ENCODE data around the gene SERPINB5. TPM values are rescaled to one million over a fixed set of nuclear protein-coding genes. Genes with fewer than 3 reads are reported as not detected.

The SERPINB5 gene
- total RNA-seq, 4 donors from 2014 or later = 298 to 404 (median 337) TPM

DNA sequence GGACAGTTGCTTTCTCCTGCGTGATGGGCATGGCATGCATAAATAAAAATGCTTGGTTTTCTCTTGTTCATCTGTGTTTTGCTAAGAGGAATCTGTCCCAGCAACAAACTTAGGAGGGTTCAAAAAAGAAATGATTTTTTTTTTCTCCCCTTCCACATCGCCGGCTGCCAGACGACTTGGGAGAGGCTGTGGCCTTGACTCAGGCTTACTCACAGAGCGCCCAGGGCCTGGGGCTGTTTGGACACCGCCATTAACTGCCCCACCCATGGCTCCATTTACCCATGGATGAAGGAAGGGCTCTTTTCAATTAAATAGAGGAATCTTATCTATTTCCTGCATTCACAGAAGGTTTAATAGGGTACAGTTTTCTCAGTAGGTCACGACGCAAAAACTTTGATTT is 22.3 kb upstream of the SERPINB5 start:
- WGBS, 2 donors = 53 to 62% methylated on average over 8 of the region's 8 CpGs
- DNase-seq (ENCODE audit: low spot score in 2 of 2) = no peak
- no peak overlapping the region for H3K4me3 ChIP-seq (ENCODE audit: low read depth, poor library complexity, severe bottlenecking)
- intact Hi-C loops (cut with DNase I; ENCODE audit: low total_unique reads) = no loop called here
- TF ChIP-seq POLR2A (IDR thresholded peaks at IDR 0.05) (no peak), CTCF (IDR thresholded peaks at IDR 0.05) (no peak)

DNA sequence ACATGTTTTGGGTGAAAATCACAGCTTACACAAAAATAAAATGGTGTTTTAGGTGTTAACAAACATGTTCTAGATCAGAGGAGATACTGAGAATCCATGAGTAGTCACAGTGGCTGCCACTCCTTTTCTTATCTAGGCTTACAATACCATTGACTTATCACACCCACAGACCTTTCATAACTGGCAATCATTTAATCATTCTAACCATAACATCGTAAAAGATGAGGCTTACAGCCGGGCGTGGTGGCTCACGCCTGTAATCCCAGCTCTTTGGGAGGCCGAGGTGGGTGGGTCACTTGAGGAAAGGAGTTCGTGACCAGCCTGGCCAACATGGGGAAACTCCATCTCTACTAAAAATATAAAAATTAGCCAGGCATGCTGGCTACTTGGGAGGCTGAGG is 18.8 kb upstream of the SERPINB5 start:
- no peak overlapping the region for H3K4me3 ChIP-seq (ENCODE audit: low read depth, poor library complexity, severe bottlenecking)
- intact Hi-C loops (cut with DNase I; ENCODE audit: low total_unique reads) = no loop called here
- no peak for TF ChIP-seq POLR2A (IDR thresholded peaks at IDR 0.05)
- TF ChIP-seq CTCF (IDR thresholded peaks at IDR 0.05) = no peak
- no peak for DNase-seq (ENCODE audit: low spot score in 2 of 2)
- 52 to 56% methylated on average over 6 of the region's 6 CpGs for WGBS, 2 donors

DNA sequence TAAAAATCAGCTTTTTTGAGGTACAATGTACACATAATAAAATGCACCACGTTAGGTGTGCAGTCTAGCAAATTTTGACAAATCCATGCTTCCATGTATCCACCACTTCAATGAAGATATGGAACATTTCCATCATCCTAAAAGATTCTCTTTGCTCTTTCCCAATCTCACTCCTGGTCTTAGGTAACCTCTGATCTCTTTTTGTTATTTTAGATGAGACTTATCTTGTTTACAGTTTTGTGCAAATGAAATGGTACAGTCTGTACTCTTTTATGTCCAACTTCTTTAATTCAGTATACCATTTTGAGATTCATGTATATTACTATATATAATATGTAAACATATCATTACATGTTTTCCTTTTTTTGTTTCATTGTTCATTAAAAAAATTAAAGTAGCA is 16.3 kb upstream of the SERPINB5 start:
- intact Hi-C loops (cut with DNase I; ENCODE audit: low total_unique reads) = no loop called here
- no peak for DNase-seq (ENCODE audit: low spot score in 2 of 2)
- WGBS, 2 donors = 69 to 73% methylated on average over 1 of the region's 1 CpG
- TF ChIP-seq POLR2A (IDR thresholded peaks at IDR 0.05) = no peak
- no peak for TF ChIP-seq CTCF (IDR thresholded peaks at IDR 0.05)
- no peak overlapping the region for H3K4me3 ChIP-seq (ENCODE audit: low read depth, poor library complexity, severe bottlenecking)

DNA sequence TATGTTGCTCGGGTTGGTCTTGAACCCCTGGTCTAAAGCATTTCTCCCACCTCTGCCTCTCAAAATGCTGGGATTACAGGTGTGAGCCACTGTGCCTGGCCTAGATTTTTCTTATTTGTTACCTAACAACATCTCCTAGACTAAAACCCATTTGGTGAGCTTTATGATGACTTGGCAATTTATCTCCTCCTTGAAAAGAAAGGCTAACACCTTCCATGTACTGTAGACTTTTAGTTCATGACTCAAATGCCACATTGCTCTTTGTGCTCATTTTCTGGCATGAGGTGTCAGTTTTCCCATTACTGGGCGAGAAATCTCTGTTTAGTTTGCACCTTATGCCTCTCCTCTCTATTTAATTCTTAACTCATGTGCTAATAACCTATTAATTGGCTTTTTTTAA is 12.3 kb upstream of the SERPINB5 start:
- DNase-seq (ENCODE audit: low spot score in 2 of 2) = no peak
- WGBS, 2 donors = 82 to 93% methylated on average over 2 of the region's 2 CpGs
- H3K4me3 ChIP-seq (ENCODE audit: low read depth, poor library complexity, severe bottlenecking) = no peak overlapping the region
- intact Hi-C loops (cut with DNase I; ENCODE audit: low total_unique reads) = no loop called here
- TF ChIP-seq CTCF (IDR thresholded peaks at IDR 0.05) (no peak), POLR2A (IDR thresholded peaks at IDR 0.05) (no peak)

GRCh38 chr18:63465059-63465458 is 11.7 kb upstream of the SERPINB5 start:
- DNase-seq (ENCODE audit: low spot score in 2 of 2) = no peak
- TF ChIP-seq POLR2A (IDR thresholded peaks at IDR 0.05) = no peak
- TF ChIP-seq CTCF (IDR thresholded peaks at IDR 0.05) = no peak
- H3K4me3 ChIP-seq (ENCODE audit: low read depth, poor library complexity, severe bottlenecking) = no peak overlapping the region
- 73 to 77% methylated on average over 2 of the region's 2 CpGs for WGBS, 2 donors
- intact Hi-C loops (cut with DNase I; ENCODE audit: low total_unique reads) = no loop called here

DNA sequence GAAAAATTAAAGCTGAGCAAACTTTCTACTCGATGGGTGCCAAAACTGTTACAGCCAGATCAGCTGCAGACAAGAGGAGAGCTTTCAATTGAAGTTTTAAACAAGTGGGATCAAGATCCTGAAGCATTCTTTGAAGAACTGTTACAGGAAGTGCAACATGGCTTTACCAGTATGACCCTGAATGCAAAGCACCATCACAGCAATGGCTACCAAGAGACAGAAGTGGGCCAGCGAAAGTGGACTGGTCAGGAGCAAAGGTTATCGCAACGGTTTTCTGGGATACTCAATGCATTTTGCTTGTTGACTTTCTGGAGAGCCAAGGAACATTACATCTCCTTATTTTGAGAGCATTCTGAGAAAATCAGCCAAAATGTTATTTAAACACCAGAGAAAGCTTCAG is 9.1 kb upstream of the SERPINB5 start:
- intact Hi-C loops (cut with DNase I; ENCODE audit: low total_unique reads) = no loop called here
- no peak for DNase-seq (ENCODE audit: low spot score in 2 of 2)
- TF ChIP-seq POLR2A (IDR thresholded peaks at IDR 0.05) = no peak
- no peak for TF ChIP-seq CTCF (IDR thresholded peaks at IDR 0.05)
- H3K4me3 ChIP-seq (ENCODE audit: low read depth, poor library complexity, severe bottlenecking) = no peak overlapping the region
- WGBS, 2 donors = 83 to 88% methylated on average over 4 of the region's 4 CpGs
